Activated CD4-positive, CD25-positive, alpha-beta regulatory T cell treated with anti-CD3 and anti-CD28 coated beads, Interleukin-2, amount 50 U/mL, for 24 hours (primary cell): ENCODE data around the gene CIB2.

Source experiments
- ATAC-seq, 2 donors: fragments of 150-1000 bp; cut with Tn5 transposase; one replicate each; pipeline ENCODE4 v1.10.0; 2021; ENCODE audit warnings: mild to moderate bottlenecking in 1 of 2, moderate library complexity in 1 of 2

The CIB2 gene

DNA sequence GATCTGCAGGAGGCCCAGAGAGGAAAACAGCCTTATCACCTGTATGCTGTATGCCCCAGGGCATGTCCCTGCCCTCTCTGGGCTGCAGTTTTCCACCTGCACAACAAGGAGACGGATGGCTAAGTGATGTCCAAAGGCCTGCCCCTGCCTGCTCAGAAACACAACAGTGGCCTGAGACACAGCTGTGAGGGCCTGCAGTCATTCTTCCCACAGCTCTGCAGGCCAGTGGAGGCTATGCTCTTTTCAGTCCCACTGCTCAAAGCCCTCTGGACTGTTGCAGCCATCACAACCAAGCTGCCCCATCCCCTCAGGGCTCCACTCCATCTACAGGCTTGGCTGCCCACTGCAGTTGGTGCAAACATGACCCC, 48.5 kb downstream of the CIB2 start:
- no peak for ATAC-seq

DNA sequence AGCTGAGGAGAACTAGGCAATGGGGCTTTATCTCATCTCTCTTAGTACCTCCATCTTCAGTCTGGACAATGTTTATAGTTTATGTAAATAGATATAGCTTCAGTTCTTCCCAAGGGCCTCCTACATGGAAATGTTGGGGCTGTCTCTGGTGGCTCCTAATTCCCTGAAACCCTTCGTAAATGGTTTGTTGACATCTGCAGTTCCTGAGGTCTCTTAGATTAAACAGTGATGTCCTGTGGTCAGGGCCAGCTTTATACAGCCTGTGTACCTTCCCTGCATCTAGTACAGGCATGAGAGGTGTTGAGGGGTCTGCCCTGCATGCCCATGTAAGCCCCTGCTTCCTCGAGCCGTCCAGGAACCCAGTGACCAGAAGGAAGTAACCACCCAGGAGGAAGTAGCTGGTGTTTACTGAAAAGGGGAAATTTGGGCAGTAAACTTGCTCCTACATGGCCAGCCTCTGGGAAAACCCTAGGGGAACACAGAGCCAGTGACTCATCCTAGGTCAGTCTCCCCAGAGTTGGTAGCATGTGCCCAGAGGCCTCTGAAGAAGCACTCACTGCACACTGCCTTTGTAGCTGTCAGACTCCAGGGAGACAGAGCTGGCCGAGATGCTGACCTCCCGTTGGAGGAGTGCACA, 49.0 kb downstream of the CIB2 start:
- no peak for ATAC-seq

DNA sequence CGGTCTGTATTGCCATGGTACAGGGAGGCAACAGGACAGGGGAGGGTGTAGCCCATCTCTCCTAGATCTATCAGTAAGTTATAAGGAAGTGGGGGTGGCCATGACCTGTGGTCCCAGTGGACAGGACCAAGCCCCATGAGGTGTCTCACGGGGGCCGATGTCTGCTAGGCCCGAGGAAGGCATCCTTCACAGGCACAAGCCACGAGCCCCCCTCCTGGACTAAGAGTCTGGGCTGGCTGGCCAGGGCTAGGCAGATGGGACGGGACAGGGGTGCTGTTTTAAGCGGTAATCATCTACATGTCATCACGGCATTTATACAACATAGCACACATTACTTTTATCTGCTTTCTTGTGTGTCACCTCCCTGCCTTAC, 51.2 kb downstream of the CIB2 start:
- no peak for ATAC-seq

DNA sequence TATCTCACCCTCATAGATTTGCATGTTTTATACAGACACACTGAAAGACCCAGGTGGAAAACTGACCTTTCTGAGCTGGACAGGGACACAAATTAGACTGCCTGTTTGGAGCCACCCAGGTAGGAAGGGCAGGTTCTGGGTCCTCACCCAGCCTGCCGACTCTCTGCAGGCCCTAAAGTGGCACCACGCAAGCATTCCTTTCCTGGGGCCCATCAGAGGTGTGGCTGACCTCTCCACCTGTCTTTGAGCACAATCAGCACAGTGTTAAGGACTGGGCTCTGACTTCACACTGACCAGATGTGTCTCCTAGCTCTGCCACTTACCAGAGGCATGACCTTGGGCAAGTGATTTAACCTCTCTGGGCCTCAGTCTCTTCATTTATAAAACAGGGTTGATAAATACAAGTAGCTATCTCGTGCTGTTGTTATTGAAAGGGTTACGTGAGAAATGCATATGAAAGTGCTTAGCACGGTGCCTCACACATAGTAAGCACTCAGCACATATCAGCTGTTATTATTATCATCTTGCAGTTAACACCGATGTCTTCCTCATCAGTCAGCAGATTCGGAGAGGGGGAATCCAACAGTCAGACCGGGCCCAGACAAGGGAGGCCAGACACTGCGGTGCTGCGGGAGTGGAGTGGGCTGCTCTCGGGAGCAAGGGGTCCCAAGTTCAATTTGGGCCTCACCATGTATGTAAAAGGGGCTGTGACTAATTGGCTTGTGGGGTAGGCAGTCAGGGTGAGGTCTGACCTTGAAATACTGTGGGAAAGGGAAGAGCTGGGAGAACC, 51.8 kb downstream of the CIB2 start:
- ATAC-seq: no peak

DNA sequence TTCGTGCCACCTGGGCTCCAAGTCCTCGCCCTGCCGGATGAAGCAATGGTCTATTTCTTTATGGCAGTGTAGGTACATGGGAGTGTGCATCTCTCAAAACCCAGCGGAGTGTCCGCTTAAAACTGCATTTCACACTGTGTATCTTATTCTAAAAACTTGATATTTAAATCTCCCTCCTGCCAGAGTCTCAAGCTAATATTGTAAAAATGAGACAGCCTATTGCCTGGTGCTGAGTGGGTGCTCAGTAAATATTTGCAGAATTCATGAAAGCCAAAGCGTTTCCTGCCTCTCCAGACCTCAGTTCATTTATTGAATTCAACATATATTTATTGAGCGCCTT, 53.4 kb downstream of the CIB2 start:
- peak; percentile 11 to 23 for ATAC-seq

DNA sequence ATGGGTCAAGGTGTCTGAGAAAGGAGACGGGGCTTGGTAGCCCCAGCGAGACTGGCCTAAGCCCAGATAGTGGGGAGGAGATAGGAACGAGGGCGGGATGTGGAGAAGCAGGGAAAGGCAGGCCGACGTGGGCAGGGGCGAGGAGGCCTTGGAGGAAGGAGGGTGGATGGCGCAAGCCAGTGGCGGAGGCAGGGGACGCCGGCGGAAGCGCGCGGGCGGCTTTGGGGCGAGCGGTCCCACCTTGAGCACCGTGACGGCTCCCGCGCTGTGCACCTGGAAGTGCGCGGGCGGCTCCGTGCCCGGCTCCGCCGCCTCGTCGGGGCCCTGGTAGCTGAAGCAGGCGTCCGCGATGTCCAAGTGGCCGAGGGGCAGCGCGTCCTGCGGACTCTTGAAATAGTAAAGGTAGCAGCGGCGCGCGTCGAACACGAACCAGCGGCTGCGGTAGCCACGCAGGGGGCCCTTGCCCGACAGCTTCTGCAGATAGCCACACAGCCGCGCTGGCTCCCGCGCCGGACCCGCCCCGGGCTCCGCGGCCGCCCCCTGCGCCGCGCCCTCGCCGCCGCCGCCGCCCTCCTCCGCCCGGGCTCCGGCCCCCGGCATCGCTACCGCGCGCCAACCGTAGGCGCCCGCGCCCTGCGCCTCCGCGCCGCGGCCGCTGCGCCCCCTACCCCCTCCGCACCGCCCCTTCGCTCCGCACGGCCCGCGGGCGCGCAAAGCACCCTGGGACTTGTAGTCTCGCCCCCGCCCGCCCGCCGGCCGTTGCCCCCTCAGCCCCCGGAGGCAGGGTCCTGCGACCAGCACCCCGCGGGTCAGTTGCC, 54.0 kb downstream of the CIB2 start, which contains the start of gene TBC1D2B:
Gene TBC1D2B, minus strand, starts transcription at position 659 of the 818 bp plus-strand sequence. Its CDS starts 59 bp downstream, at position 600.
- ATAC-seq: peak; percentile 92 to 93

DNA sequence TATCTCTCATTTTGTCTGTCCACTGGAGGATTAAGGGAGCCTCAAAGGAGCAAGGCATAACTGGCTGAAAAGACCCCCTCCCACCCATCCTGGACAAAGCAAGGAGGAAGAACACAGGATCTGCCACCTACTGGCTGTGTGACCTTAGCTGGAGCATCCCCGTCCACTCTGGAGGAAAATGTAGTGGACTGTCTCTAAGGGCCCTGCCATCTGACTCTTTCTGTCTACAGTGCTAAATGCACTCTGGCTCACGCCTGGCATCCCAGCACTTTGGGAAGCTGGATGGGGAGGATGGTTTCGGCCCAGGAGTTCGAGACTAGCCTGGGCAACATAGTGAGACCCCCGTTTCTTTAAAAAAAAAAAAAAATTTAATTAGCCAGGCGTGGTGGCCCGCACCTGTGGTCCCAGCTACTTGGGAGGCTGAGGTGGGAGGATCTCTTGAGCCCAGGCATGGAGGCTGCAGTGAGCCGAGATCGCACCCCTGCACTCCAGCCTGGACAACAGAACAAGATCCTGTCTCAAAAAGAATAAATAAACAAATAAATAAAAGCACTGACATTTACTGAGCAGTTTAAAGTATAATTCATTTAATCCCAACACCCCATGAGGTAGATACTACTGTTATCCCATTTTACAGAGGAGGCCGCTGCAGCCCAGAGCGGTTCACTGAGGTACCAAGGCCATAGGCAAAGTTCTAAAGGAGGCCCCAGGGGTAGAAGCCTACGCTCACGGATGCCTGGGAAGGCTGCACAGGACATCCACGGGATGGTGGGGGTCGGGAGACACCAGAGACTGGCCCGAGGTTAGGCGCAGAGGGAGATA, 54.8 kb downstream of the CIB2 start:
- peak; percentile 5 to 6 for ATAC-seq

DNA sequence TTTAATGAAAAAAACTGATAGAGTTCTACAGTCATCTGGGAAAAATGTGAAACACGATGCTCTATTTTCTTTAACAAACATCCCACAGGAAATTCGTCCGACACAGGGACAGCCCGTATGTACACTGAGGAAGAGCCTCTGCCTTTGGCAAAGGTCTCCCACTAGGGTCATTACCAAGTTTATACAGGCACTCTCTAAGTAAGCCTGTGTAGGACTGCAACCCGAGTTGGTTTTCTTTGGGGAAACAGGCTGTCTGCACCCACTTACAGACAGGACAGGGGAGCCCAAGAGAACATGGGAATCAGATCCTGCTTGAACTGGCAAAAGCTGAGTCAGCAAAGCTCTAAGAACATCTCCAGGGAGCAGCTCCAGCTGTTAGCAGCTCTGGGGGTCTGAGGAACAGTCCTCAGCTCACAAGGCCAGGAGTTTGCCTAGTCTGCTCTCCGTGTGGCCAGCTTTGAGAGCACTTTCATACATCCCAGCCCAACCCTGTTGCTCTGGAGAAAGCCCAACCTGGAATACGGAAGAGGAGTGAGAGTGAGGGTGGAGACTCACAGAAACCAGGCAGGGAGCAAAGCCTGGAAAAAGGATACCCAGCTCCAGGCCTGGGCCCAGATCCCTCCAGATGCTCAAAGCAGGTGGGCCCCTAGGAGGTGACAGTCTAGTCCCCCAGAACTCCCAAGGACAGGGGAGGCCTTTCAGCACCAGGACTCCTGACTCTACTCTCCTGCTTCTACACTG, 55.6 kb downstream of the CIB2 start:
- ATAC-seq: no peak

DNA sequence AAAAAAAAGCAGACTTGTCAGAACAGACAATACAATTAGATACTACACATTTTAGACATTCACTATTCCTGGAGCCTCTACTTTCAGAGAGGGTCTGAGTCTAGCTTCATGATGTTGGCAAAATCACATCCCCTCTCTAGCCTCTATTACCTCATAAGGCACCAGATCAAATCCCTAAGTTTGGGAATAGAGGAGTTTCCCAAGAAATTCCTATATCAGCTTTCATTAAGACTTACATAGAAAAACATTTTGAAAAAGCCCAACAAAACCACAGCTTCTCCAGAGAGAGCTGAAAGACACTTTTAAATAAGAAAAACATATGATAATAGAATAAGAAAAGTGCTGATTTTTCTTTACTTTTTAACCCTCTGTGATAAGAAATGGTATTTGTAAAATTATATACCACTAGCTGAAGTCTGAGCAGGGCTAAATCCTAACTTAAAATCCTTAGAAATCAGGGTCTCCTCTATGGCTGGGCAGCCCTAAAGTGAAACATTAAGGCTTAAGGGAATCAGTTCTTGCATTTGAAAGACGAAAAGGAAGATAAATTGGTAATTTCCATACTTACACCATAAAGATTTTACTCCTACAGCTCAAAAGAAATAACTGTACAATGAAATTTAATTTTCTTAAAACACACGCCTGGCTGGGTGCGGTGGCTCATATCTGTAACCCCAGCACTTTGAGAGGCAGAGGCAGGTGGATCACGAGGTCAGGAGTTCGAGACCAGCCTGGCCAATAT, 58.0 kb downstream of the CIB2 start:
- no peak for ATAC-seq

DNA sequence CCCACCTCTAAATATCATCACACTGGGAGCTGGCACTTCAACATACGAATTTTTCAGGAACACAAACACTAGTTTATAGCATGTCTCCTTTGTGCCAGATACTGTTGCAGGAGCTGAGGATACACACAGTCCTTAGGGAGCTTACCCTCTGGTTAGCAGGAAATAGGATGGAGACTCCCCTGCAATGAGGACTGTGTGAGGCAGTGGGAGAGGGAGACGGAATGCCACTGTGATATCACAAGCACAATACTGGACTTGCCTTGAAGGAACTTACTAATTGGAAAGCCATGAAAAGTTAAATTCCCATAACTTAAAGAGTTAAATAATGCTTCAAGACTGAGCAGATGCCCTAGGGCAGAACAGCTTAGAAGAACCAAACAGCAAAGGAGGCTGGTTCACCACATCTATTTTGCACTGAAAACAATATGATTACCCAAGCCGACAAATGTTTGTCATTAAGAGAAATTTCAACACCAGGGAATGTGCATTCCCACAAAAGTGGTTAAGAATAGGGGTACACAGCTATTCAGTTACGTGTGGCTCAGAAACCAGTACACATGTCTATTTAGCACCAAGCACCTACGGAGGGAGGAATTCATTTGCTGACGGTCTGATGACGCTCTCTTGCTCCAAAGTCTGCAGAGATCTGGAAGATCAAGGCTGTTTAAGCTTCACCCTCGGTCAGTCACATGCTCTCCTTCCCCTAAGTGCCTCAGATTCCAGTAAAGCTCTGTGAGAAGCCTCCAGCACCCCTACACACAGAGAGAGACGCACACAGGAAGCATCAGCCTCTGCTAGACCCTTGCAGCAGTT, 59.0 kb downstream of the CIB2 start:
- ATAC-seq: no peak

DNA sequence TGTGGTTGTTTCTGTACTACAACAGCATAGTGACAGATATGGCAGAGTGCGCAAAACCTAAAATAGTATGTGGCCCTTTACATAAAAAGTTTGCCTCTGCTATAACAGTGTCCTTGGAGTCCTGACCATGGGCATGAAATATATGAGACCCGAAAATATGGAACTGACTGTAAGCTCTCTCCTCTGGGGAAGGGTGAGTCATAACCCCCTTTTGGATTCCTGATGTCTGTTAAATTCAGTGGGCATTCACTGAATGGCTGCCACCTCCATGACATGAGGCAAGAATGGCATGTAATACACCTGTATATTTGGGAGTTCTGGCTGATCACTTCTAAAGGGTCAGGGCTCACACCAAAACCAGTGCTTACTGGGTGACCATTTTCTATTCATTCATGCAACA, 59.9 kb downstream of the CIB2 start:
- no peak for ATAC-seq

DNA sequence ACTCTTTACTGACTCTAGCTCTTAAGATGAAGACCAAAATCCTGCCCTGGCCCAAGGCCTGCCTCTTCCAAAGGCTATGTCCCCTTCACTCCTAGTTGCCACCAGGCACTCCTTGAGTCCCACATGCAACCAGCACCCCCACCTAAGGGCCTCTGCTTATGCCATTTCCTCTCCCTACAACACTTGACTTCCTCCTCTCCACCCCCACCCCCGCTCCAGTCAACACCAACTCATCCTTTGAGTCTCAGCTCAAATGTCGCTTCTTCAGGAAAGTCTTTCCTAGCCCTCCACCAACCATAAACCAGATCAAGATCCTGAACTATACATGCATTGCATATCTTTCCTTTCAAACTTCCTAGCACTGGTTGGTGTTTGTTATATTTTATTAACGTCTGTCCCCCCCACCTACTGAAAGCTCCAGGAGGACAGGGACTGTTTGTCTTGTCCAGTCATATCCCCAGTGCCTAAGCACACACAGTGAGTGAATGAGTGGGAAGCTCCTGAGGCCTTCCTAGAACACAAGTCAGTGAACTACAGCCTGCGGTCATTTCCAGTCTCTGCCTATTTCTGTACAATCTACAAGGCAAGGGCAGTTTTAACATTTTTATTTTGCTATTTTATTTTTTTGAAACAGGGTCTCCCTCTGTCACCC, 61.1 kb downstream of the CIB2 start:
- peak in 1 of 2 donors; percentile 30 for ATAC-seq

DNA sequence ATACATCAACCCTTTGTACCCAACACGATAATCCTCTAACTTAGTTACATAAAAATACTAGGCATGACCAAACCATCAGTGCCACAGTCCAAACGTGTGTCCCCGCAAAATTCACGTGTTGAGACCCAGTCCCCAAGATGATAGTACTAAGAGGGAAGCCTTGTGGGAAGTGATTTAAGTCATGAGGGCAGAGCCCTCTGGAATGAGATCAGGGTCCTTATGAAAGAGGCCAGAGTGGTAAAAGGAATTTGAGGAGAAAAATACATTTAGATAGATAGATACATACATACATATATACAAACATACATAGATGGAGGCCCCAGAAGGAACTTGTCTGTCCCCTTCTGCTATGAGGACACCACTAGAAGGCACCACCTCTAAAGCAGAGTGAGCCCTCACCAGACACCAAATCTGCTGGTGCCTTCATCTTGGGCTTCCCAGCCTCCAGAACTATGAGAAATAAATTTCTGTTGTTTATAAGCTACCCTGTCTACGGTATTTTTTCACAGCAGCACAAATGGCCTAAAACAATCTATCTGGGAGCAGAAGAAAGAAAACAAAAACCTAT, 61.7 kb downstream of the CIB2 start:
- no peak for ATAC-seq

DNA sequence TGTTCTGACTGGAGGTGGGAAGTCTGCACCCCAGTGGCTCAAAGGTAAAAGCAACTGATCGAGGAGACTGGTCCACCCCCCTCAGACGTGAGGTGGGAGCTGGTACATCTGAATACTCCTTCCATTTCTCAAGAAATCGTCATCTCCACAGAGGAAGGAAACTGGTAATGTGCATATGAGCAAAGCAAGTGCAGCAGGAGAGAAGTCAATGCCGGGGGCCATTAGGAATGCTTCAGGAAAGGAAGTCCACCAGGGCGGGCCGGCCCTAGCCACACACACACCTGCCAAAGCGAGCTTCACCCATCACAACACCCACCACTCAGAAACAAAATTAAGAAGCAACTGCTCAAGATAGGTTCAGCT, 62.2 kb downstream of the CIB2 start:
- peak in 1 of 2 donors; percentile 34 for ATAC-seq

DNA sequence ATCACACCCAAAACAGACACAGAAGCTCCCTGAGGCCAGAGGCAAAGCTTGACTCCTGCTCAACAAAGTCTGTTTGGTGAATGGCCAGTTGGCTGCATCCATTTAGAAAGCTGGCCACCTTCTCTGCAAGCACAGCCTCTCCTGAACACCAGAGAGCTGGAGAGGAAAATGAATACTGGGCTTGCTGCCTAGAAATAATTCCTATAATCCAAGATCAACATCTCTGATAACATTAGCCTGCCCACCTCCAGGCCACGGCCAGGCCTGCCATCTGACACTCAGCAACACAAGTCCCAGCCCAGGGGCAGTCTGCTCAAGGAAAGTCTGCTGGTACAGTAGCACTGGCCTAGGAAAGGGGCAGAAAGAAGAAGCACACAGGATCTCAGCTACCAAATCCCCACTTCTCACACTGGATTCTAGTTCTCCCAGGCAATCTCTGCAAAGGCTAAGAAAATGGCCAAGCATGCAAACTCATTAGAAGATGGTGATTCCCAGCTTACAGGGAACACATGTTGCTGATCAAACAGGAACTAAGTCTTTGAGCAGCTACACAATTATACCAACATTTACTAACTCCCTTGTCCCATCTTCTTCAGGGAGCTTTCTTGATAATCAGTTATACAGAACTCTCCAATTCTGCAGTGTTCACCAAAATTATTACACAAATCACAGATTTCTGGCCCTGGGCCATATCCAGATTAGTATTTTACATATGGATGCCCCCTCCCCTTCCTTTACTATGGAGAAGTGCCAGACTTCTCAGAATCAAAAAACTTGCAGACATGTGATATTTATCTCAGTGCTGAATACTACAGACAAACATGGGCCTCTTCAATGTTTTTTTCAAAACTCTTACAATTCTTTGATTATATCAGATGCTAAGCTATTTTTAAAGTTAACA, 63.7 kb downstream of the CIB2 start:
- ATAC-seq: no peak

DNA sequence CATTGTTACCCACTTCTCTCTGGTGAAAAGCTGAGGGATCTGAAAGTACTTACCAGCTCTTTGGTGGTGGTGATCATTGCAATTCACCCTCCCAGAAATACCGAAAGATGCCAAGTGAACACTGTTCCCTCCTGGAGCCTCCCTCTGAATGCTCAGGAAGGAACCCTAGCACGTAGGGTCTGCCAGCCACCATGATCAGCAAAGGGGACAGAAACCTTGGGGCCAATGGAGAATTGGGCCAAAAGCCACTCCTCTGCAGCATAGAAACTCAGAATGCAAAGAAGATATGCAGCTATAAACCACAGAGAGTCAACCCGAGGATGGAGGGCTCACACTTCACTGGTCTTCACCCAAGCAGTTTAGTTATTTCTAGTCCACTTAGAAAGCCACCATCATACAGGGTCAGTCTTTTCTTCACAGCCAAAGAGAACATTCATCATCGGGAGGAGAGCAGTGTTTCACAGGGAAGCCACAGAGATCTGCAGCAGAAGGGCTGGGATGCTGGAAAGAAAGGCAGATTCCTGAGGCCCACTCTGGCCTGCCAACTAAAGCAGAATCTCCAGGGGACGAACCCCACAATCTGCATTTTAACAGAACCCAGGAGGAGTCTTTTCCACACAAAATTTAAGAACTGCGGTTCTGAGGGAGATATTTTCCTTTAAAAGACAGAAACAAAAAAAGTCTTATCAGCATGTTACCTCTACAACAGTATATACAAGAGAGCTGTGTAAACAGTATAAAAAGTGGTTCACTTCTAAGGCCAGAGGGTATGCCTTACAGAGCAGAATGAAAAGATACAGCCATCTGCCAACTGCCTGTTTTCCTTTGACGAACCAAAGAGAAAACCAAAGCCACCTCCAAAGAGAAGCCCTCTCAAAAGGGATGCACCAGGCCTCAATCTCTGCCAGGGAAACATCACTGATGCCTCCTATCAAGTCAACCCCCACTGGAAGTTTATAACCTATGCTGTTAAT, 65.0 kb downstream of the CIB2 start:
- ATAC-seq: peak in 1 of 2 donors; percentile 31

DNA sequence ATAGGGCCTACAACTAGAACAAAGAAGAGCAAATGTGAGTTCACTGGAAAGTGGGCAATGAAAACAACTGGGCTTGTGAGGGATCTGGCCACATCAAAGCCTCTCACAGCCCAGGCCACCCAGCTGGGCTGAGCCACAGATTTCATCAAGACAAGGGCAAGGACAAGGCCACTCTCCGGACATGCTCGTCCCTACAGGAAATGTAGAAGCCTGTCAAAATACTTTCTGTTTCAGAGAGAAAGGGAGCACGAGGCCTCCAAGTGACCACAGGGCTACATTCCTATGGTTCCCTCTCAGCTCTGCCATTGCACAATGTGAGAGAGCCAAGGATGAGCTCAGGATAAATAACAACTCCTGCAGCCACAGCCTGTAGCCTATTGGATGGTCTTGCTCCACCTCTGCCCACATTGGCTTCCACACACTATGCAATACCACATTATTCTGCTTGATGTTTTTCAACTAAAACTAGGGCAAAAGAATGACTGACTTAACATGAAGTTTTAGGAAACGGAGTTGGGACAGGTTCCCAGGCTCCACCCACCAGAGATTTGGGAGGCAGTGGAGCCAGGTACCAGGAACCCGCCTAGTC, 65.9 kb downstream of the CIB2 start:
- ATAC-seq: no peak
